WERI-Rb-1 (cell line): ENCODE results near the gene GAK.
A peak's percentile ranks its signal among the peaks of the same experiment; 100 is the strongest.

Experiments used
- DNase-seq: peaks from one replicate; pipeline ENCODE4 v3.0.0-alpha.2; 2020
- H3K27ac ChIP-seq: fragments of 250-450 bp; sonication (Bioruptor Pico); 2 replicates; pipeline ENCODE4 v1.5.1; 2020; ENCODE audit warnings: mild to moderate bottlenecking, moderate library complexity
- H3K27me3 ChIP-seq: fragments of 250-450 bp; sonication (Bioruptor Pico); 2 replicates; pipeline ENCODE4 v1.5.1; 2021; ENCODE audit warnings: mild to moderate bottlenecking, low read depth, moderate library complexity; ENCODE audit not compliant: insufficient read depth, severe bottlenecking
- H3K36me3 ChIP-seq: fragments of 250-450 bp; sonication (Bioruptor Pico); 2 replicates; pipeline ENCODE4 v1.5.1; 2020; ENCODE audit warnings: mild to moderate bottlenecking, moderate library complexity
- H3K4me3 ChIP-seq: 2 replicates; pipeline ENCODE4 v1.5.1; 2011; ENCODE audit warnings: low read depth, mild to moderate bottlenecking, control low read depth, low read length
- H3K9me3 ChIP-seq: fragments of 250-450 bp; sonication (Bioruptor Pico); 2 replicates; pipeline ENCODE4 v1.5.1; 2021; ENCODE audit warnings: mild to moderate bottlenecking, moderate library complexity; ENCODE audit not compliant: severe bottlenecking
- TF ChIP-seq, protein P1 (sequence below): IDR thresholded peaks from 2 replicates; pipeline ENCODE4 v1.5.1; 2011; ENCODE audit warnings: low read depth, mild to moderate bottlenecking, control low read depth, inconsistent platforms, low read length

Gene GAK

DNA sequence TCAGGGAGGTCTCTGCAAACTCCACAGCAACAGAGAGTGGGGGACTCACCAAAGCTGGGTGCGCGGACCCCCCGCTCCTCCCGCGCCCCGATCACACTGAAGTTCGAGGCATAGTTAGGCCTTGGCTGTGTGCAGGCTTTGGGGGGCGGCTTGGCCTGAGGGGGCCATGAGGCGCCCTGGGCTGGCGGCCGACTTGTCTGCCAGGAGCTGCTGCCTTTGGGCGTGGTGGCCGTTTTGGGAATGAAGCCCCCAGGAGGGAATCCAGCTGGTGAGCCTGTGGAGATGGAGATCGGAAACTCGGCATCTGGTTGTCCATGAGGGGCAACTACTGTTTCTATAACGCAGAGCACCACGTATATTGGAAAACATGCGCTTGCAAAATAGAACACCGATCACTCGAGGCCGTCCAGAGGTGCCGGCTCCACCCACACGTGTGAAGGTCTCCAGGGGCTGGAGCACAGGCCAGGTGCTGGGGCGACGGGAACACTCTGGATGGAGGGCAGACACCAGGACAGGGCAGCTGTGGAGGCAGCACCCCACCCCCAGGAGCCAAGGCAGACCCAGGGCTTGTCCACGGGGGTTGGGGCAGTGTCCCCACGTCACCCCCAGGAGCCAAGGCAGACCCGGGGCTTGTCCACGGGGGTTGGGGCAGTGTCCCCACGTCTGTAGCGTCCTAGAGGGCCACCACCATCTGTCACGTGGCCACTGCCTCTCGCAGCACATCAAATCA lies 80.2 kb downstream of the GAK start:
- H3K27me3 ChIP-seq = no peaks in the 10 kb centered on the region
- DNase-seq = peak; percentile 54
- peak overlapping the region; percentile 92 for H3K27ac ChIP-seq
- H3K9me3 ChIP-seq = peaks cover 3% of the 10 kb centered on the region
- no peak overlapping the region for H3K4me3 ChIP-seq
- TF ChIP-seq, protein P1, sequence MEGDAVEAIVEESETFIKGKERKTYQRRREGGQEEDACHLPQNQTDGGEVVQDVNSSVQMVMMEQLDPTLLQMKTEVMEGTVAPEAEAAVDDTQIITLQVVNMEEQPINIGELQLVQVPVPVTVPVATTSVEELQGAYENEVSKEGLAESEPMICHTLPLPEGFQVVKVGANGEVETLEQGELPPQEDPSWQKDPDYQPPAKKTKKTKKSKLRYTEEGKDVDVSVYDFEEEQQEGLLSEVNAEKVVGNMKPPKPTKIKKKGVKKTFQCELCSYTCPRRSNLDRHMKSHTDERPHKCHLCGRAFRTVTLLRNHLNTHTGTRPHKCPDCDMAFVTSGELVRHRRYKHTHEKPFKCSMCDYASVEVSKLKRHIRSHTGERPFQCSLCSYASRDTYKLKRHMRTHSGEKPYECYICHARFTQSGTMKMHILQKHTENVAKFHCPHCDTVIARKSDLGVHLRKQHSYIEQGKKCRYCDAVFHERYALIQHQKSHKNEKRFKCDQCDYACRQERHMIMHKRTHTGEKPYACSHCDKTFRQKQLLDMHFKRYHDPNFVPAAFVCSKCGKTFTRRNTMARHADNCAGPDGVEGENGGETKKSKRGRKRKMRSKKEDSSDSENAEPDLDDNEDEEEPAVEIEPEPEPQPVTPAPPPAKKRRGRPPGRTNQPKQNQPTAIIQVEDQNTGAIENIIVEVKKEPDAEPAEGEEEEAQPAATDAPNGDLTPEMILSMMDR = no peak
- peaks cover 51% of the 10 kb centered on the region for H3K36me3 ChIP-seq

GRCh38 chr4:850323-850945 lies 81.7 kb downstream of the GAK start:
- TF ChIP-seq, protein P1 = no peak
- Histone ChIP-seq H3K4me3 (peak overlapping the region; percentile 9), H3K9me3 (peaks cover 3% of the 10 kb centered on the region), H3K27me3 (no peaks in the 10 kb centered on the region), H3K27ac (peak overlapping the region; percentile 92), H3K36me3 (peaks cover 47% of the 10 kb centered on the region)
- peak; percentile 95 for DNase-seq

- Histone ChIP-seq H3K27me3 (no peaks in the 10 kb centered on the region), H3K36me3 (peaks cover 45% of the 10 kb centered on the region), H3K4me3 (peak overlapping the region; percentile 41), H3K27ac (peak overlapping the region; percentile 92), H3K9me3 (peaks cover 3% of the 10 kb centered on the region)
- TF ChIP-seq, protein P1 = no peak
- DNase-seq = peak; percentile 62
These were observed 82.5 kb downstream of the GAK start for GRCh38 chr4:849478-850175.

- TF ChIP-seq, protein P1 = no peak
- Histone ChIP-seq H3K36me3 (peaks cover 38% of the 10 kb centered on the region), H3K4me3 (peak overlapping the region; percentile 41), H3K27ac (peak overlapping the region; percentile 92), H3K9me3 (peaks cover 3% of the 10 kb centered on the region), H3K27me3 (no peaks in the 10 kb centered on the region)
- DNase-seq = no peak
These were observed 83.2 kb downstream of the GAK start for GRCh38 chr4:848803-849477.

- peak overlapping the region; percentile 41 for H3K4me3 ChIP-seq
- TF ChIP-seq, protein P1 = no peak
- DNase-seq = peak; percentile 92
- no peaks in the 10 kb centered on the region for H3K27me3 ChIP-seq
- peaks cover 3% of the 10 kb centered on the region for H3K9me3 ChIP-seq
- H3K36me3 ChIP-seq = peaks cover 33% of the 10 kb centered on the region
- H3K27ac ChIP-seq = peak overlapping the region; percentile 92
These were observed 83.8 kb downstream of the GAK start for GRCh38 chr4:848307-848691.
